Measurements from ENCODE around the gene VSTM4.

DNA sequence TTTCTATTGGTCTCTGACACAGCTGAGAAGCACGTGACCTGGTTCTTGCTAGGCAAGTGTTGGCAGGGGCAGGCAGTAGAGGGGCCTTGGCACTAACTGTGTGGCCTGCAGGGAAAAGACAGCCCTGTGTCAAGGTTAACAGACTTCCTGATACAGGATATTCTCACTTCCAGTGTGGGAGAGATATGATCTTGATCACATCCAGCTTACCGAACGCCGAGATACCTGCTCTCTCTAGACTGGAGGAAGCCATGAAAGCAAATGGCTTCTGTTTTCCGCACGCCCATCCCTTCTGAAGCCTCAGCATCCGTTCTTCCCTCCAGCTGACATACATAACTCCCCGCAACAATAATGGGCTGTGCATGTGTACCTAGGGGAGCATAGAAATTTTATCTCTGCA is 79.4 kb downstream of the VSTM4 start:
- TF ChIP-seq, protein P1, sequence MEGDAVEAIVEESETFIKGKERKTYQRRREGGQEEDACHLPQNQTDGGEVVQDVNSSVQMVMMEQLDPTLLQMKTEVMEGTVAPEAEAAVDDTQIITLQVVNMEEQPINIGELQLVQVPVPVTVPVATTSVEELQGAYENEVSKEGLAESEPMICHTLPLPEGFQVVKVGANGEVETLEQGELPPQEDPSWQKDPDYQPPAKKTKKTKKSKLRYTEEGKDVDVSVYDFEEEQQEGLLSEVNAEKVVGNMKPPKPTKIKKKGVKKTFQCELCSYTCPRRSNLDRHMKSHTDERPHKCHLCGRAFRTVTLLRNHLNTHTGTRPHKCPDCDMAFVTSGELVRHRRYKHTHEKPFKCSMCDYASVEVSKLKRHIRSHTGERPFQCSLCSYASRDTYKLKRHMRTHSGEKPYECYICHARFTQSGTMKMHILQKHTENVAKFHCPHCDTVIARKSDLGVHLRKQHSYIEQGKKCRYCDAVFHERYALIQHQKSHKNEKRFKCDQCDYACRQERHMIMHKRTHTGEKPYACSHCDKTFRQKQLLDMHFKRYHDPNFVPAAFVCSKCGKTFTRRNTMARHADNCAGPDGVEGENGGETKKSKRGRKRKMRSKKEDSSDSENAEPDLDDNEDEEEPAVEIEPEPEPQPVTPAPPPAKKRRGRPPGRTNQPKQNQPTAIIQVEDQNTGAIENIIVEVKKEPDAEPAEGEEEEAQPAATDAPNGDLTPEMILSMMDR (IDR thresholded peaks at IDR 0.05) = no peak
- no peak for TF ChIP-seq POLR2A (IDR thresholded peaks at IDR 0.05)

Data from adrenal gland (tissue), 5 donors.